Frontal cortex (tissue), 4 donors: Measurements from ENCODE around the gene VAMP2. TPM values are rescaled to one million over a fixed set of nuclear protein-coding genes. Genes with fewer than 3 reads are reported as not detected.
A peak's percentile ranks its signal among the peaks of the same experiment; 100 is the strongest.

Source experiments
- DNase-seq, 2 donors: peaks; one replicate each; pipeline ENCODE4 v3.0.0; 2012; ENCODE audit warnings: low spot score in 2 of 2
- FAIRE-seq: peaks from 2 replicates; lab custom pipeline; 2012; peaks lifted over from hg19 to GRCh38; lab: Jason Lieb, UNC
- total RNA-seq: library from RNA; depleted of rRNA; stranded (reverse); fragments of >200 nt; gene quantifications from one replicate; pipeline ENCODE4 v1.2.3, GENCODE V29; 2014
- donor health status: control.
- donor health status: control.
- donor health status: control.

VAMP2 gene
- total RNA-seq, 1 donor from 2014 or later, result 23.6 TPM

- FAIRE-seq (no peak), DNase-seq (peak; percentile 79 to 81)
These were observed 4.3 kb downstream of the VAMP2 start for GRCh38 chr17:8158267-8159031.

- peak; percentile 93 to 95 for DNase-seq
- FAIRE-seq, result peak; percentile 97
These were observed 6.3 kb downstream of the VAMP2 start for GRCh38 chr17:8156246-8156992.

- FAIRE-seq, result no peak
- DNase-seq, result no peak
These were observed 6.8 kb downstream of the VAMP2 start for GRCh38 chr17:8155996-8156245.

GRCh38 chr17:8155231-8155995, 7.3 kb downstream of the VAMP2 start:
- no peak for FAIRE-seq

GRCh38 chr17:8154608-8155155, 8.1 kb downstream of the VAMP2 start:
- FAIRE-seq, result no peak

More at GRCh38 chr17:8155231-8155995, 7.3 kb downstream of the VAMP2 start:
- no peak for DNase-seq

GRCh38 chr17:8153957-8154607, 8.7 kb downstream of the VAMP2 start:
- no peak for FAIRE-seq
- DNase-seq, result peak; percentile 86 to 89

More at GRCh38 chr17:8154608-8155155, 8.1 kb downstream of the VAMP2 start:
- DNase-seq, result no peak

- FAIRE-seq (no peak), DNase-seq (peak; percentile 66 to 67)
These were observed 9.2 kb downstream of the VAMP2 start for GRCh38 chr17:8153525-8153956.

GRCh38 chr17:8153031-8153451, 9.7 kb downstream of the VAMP2 start:
- FAIRE-seq (no peak), DNase-seq (no peak)

- DNase-seq (peak; percentile 92 to 94), FAIRE-seq (no peak)
These were observed 10.5 kb downstream of the VAMP2 start, which contains the start of gene PER1 for GRCh38 chr17:8152112-8152775. PER1 (minus strand) TSS chr17:8152404; CDS start chr17:8150706, 1,698 bp downstream.

GRCh38 chr17:8151641-8152111, 11.1 kb downstream of the VAMP2 start:
- FAIRE-seq, result no peak
- DNase-seq, result peak in 1 of 2 donors; percentile 60

- FAIRE-seq, result no peak
- peak; percentile 85 to 91 for DNase-seq
These were observed 11.6 kb downstream of the VAMP2 start for GRCh38 chr17:8151120-8151640.

- no peak for FAIRE-seq
- no peak for DNase-seq
These were observed 12.3 kb downstream of the VAMP2 start for GRCh38 chr17:8150194-8151119.

- no peak for DNase-seq
- FAIRE-seq, result no peak
These were observed 13.1 kb downstream of the VAMP2 start for GRCh38 chr17:8149419-8150193.

GRCh38 chr17:8148560-8148959, 14.2 kb downstream of the VAMP2 start:
- no peak for DNase-seq
- no peak for FAIRE-seq

GRCh38 chr17:8147805-8148404, 14.8 kb downstream of the VAMP2 start:
- DNase-seq (no peak), FAIRE-seq (no peak)

GRCh38 chr17:8147141-8147804, 15.5 kb downstream of the VAMP2 start:
- FAIRE-seq (no peak), DNase-seq (no peak)
